ENCODE results near the gene IFIT3. TPM values are rescaled to one million over a fixed set of nuclear protein-coding genes. Genes with fewer than 3 reads are reported as not detected.

IFIT3 gene
- total and polyA plus RNA-seq, 2 experiments from 2014 or later, result 10.4 to 10.9 TPM

DNA sequence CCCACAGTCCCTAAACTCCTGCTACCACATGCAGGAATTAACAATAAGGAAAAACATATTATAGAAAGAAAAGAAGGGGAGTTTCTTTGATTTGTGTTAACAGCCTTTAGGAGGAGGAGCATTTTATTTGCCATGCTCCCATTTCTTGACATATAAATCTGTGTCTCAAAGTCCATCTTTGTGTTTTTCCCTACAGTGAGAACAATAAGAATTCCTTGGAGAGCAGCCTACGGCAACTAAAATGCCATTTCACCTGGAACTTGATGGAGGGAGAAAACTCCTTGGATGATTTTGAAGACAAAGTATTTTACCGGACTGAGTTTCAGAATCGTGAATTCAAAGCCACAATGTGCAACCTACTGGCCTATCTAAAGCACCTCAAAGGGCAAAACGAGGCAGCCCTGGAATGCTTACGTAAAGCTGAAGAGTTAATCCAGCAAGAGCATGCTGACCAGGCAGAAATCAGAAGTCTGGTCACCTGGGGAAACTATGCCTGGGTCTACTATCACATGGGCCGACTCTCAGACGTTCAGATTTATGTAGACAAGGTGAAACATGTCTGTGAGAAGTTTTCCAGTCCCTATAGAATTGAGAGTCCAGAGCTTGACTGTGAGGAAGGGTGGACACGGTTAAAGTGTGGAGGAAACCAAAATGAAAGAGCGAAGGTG is 21.9 kb upstream of the IFIT3 start:
- no peaks in the 10 kb centered on the region for H3K9me3 ChIP-seq (ENCODE audit: low read depth)
- in situ Hi-C loops (cut with MboI), result no loop called here
- peaks cover 34% of the 10 kb centered on the region for H3K4me1 ChIP-seq (ENCODE audit: insufficient read depth)
- H3K36me3 ChIP-seq (ENCODE audit: low read depth), result no peaks in the 10 kb centered on the region
- H3K9me2 ChIP-seq (ENCODE audit: insufficient read depth), result no peaks in the 10 kb centered on the region
- H3K27ac ChIP-seq, result no peak overlapping the region
- H3K4me3 ChIP-seq, result no peak overlapping the region
- H2AFZ ChIP-seq, result no peak overlapping the region
- no peak for DNase-seq
- TF ChIP-seq EZH2 (IDR thresholded peaks at IDR 0.05; ENCODE audit: insufficient read depth, poor library complexity, severe bottlenecking) (no peak), EZH2phosphoT487 (IDR thresholded peaks at IDR 0.05; ENCODE audit: insufficient read depth, low read depth) (no peak)
- peaks cover 7% of the 10 kb centered on the region for H3K79me2 ChIP-seq (ENCODE audit: insufficient read depth)
- no peaks in the 10 kb centered on the region for H3K27me3 ChIP-seq (replicated peaks; ENCODE audit: insufficient read depth)
- peaks cover 24% of the 10 kb centered on the region for H3F3A ChIP-seq (ENCODE audit: insufficient read depth)
- no peak overlapping the region for H3K4me2 ChIP-seq (ENCODE audit: unreplicated experiment)
- WGBS, 2 experiments (ENCODE audit: low coverage in 1 of 2, low lambda C conversion rate in 2 of 2, missing lambda C conversion rate in 2 of 2), result 94% methylated on average over 9 of the region's 9 CpGs
- no peaks in the 10 kb centered on the region for H4K20me1 ChIP-seq (ENCODE audit: insufficient read depth)
- H3K9ac ChIP-seq, result no peak overlapping the region

DNA sequence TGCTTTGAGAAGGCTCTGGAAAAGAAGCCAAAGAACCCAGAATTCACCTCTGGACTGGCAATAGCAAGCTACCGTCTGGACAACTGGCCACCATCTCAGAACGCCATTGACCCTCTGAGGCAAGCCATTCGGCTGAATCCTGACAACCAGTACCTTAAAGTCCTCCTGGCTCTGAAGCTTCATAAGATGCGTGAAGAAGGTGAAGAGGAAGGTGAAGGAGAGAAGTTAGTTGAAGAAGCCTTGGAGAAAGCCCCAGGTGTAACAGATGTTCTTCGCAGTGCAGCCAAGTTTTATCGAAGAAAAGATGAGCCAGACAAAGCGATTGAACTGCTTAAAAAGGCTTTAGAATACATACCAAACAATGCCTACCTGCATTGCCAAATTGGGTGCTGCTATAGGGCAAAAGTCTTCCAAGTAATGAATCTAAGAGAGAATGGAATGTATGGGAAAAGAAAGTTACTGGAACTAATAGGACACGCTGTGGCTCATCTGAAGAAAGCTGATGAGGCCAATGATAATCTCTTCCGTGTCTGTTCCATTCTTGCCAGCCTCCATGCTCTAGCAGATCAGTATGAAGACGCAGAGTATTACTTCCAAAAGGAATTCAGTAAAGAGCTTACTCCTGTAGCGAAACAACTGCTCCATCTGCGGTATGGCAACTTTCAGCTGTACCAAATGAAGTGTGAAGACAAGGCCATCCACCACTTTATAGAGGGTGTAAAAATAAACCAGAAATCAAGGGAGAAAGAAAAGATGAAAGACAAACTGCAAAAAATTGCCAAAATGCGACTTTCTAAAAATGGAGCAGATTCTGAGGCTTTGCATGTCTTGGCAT is 21.1 kb upstream of the IFIT3 start:
- Histone ChIP-seq H3K4me1 (ENCODE audit: insufficient read depth) (peaks cover 27% of the 10 kb centered on the region), H3K36me3 (ENCODE audit: low read depth) (no peaks in the 10 kb centered on the region), H3K79me2 (ENCODE audit: insufficient read depth) (peaks cover 7% of the 10 kb centered on the region), H3F3A (ENCODE audit: insufficient read depth) (peaks cover 16% of the 10 kb centered on the region), H3K27me3 (replicated peaks; ENCODE audit: insufficient read depth) (no peaks in the 10 kb centered on the region), H3K9ac (no peak overlapping the region), H3K9me3 (ENCODE audit: low read depth) (no peaks in the 10 kb centered on the region), H3K27ac (no peak overlapping the region), H3K4me2 (ENCODE audit: unreplicated experiment) (no peak overlapping the region), H3K9me2 (ENCODE audit: insufficient read depth) (no peaks in the 10 kb centered on the region), H4K20me1 (ENCODE audit: insufficient read depth) (no peaks in the 10 kb centered on the region), H3K4me3 (no peak overlapping the region), H2AFZ (no peak overlapping the region)
- in situ Hi-C loops (cut with MboI), result no loop called here
- DNase-seq, result no peak
- 87 to 90% methylated on average over 13 of the region's 13 CpGs for WGBS, 2 experiments (ENCODE audit: low coverage in 1 of 2, low lambda C conversion rate in 2 of 2, missing lambda C conversion rate in 2 of 2)
- no peak for TF ChIP-seq EZH2phosphoT487 (IDR thresholded peaks at IDR 0.05; ENCODE audit: insufficient read depth, low read depth)
- no peak for TF ChIP-seq EZH2 (IDR thresholded peaks at IDR 0.05; ENCODE audit: insufficient read depth, poor library complexity, severe bottlenecking)

DNA sequence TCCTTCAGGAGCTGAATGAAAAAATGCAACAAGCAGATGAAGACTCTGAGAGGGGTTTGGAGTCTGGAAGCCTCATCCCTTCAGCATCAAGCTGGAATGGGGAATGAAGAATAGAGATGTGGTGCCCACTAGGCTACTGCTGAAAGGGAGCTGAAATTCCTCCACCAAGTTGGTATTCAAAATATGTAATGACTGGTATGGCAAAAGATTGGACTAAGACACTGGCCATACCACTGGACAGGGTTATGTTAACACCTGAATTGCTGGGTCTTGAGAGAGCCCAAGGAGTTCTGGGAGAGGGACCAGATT is 20.6 kb upstream of the IFIT3 start:
- no peaks in the 10 kb centered on the region for H4K20me1 ChIP-seq (ENCODE audit: insufficient read depth)
- no peak overlapping the region for H2AFZ ChIP-seq
- H3K9me3 ChIP-seq (ENCODE audit: low read depth), result no peaks in the 10 kb centered on the region
- no peak overlapping the region for H3K4me2 ChIP-seq (ENCODE audit: unreplicated experiment)
- no peak for DNase-seq
- in situ Hi-C loops (cut with MboI), result no loop called here
- no peak overlapping the region for H3K27ac ChIP-seq
- TF ChIP-seq EZH2phosphoT487 (IDR thresholded peaks at IDR 0.05; ENCODE audit: insufficient read depth, low read depth), result no peak
- peaks cover 13% of the 10 kb centered on the region for H3F3A ChIP-seq (ENCODE audit: insufficient read depth)
- peaks cover 25% of the 10 kb centered on the region for H3K4me1 ChIP-seq (ENCODE audit: insufficient read depth)
- H3K4me3 ChIP-seq, result no peak overlapping the region
- peaks cover 7% of the 10 kb centered on the region for H3K79me2 ChIP-seq (ENCODE audit: insufficient read depth)
- H3K36me3 ChIP-seq (ENCODE audit: low read depth), result no peaks in the 10 kb centered on the region
- no peak overlapping the region for H3K9ac ChIP-seq
- H3K27me3 ChIP-seq (replicated peaks; ENCODE audit: insufficient read depth), result no peaks in the 10 kb centered on the region
- H3K9me2 ChIP-seq (ENCODE audit: insufficient read depth), result no peaks in the 10 kb centered on the region

DNA sequence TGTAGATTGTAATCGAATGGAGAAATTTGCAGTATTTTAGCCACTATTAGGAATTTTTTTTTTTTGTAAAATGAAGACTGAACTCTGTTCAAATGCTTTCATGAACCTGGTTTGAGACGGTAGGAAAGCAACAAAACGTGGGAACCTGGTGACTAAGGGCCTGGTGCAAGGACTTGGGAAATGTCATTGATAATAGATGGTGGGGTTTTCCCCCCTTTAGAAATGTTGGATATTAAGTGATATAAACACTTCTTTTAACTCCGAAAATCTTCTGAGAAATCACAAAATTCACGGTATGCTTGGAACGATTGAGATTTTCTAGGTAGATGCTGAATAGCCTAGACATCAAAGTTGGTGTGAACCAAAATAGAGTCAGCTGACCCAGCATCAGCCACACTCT is 19.5 kb upstream of the IFIT3 start:
- TF ChIP-seq EZH2phosphoT487 (IDR thresholded peaks at IDR 0.05; ENCODE audit: insufficient read depth, low read depth), result no peak
- no peak for TF ChIP-seq EZH2 (IDR thresholded peaks at IDR 0.05; ENCODE audit: insufficient read depth, poor library complexity, severe bottlenecking)
- Histone ChIP-seq H3K9ac (no peak overlapping the region), H3K4me1 (ENCODE audit: insufficient read depth) (peaks cover 15% of the 10 kb centered on the region), H4K20me1 (ENCODE audit: insufficient read depth) (no peaks in the 10 kb centered on the region), H3K9me2 (ENCODE audit: insufficient read depth) (no peaks in the 10 kb centered on the region), H3K27me3 (replicated peaks; ENCODE audit: insufficient read depth) (no peaks in the 10 kb centered on the region), H2AFZ (no peak overlapping the region), H3F3A (ENCODE audit: insufficient read depth) (peaks cover 2% of the 10 kb centered on the region; the same call in 1 of the 2 replicates), H3K27ac (no peak overlapping the region), H3K9me3 (ENCODE audit: low read depth) (no peaks in the 10 kb centered on the region), H3K4me3 (no peak overlapping the region), H3K79me2 (ENCODE audit: insufficient read depth) (peaks cover 7% of the 10 kb centered on the region), H3K36me3 (ENCODE audit: low read depth) (no peaks in the 10 kb centered on the region), H3K4me2 (ENCODE audit: unreplicated experiment) (no peak overlapping the region)
- in situ Hi-C loops (cut with MboI), result no loop called here
- 82 to 88% methylated on average over 6 of the region's 6 CpGs for WGBS, 2 experiments (ENCODE audit: low coverage in 1 of 2, low lambda C conversion rate in 2 of 2, missing lambda C conversion rate in 2 of 2)
- no peak for DNase-seq
